DMS114 treated with DMSO at 0.1 percent for 48 hours (cell line): ENCODE measurements around the gene CBFB.
A peak's percentile ranks its signal among the peaks of the same experiment; 100 is the strongest.

Source experiments
- DNase-seq: peaks from one replicate; lab custom pipeline; 2025; ENCODE audit not compliant: unreplicated experiment; lab: John Stamatoyannopoulos, UW

CBFB gene

GRCh38 chr16:67091906-67092566 is 63.1 kb downstream of the CBFB start:
- DNase-seq, result no peak

- no peak for DNase-seq
These were observed 64.3 kb downstream of the CBFB start for GRCh38 chr16:67093098-67093726.

- no peak for DNase-seq
These were observed 69.7 kb downstream of the CBFB start for GRCh38 chr16:67098599-67098998.

GRCh38 chr16:67100569-67101310 is 71.8 kb downstream of the CBFB start:
- peak; percentile 30 for DNase-seq

GRCh38 chr16:67101311-67102082 is 72.5 kb downstream of the CBFB start:
- DNase-seq, result no peak

- DNase-seq, result no peak
These were observed 75.1 kb downstream of the CBFB start for GRCh38 chr16:67104061-67104460.

GRCh38 chr16:67104845-67105244 is 75.9 kb downstream of the CBFB start:
- DNase-seq, result no peak

GRCh38 chr16:67105246-67105645 is 76.3 kb downstream of the CBFB start:
- DNase-seq, result no peak

- no peak for DNase-seq
These were observed 76.9 kb downstream of the CBFB start for GRCh38 chr16:67105881-67106280.

GRCh38 chr16:67108489-67108888 is 79.5 kb downstream of the CBFB start:
- DNase-seq, result no peak

GRCh38 chr16:67108931-67109406 is 80.0 kb downstream of the CBFB start:
- DNase-seq, result no peak

GRCh38 chr16:67109407-67110135 is 80.6 kb downstream of the CBFB start, which contains the start of gene PHAF1:
PHAF1 (plus strand) TSS chr16:67109941; CDS start chr16:67110176, 235 bp downstream.
- DNase-seq, result peak; percentile 87

- no peak for DNase-seq
These were observed 83.0 kb downstream of the CBFB start for GRCh38 chr16:67111951-67112444.

- no peak for DNase-seq
These were observed 83.8 kb downstream of the CBFB start for GRCh38 chr16:67112591-67113399.

- no peak for DNase-seq
These were observed 85.8 kb downstream of the CBFB start for GRCh38 chr16:67114793-67115192.

- DNase-seq, result no peak
These were observed 86.7 kb downstream of the CBFB start for GRCh38 chr16:67115639-67116038.

- no peak for DNase-seq
These were observed 87.7 kb downstream of the CBFB start for GRCh38 chr16:67116388-67117311.

GRCh38 chr16:67117716-67118115 is 88.8 kb downstream of the CBFB start:
- DNase-seq, result no peak
